Measurements from ENCODE around the gene SNRNP27.

- TF ChIP-seq CTCF (IDR thresholded peaks at IDR 0.05) (no peak), ZFX (IDR thresholded peaks at IDR 0.05; ENCODE audit: borderline replicate concordance) (no peak)
These were observed 40.8 kb downstream of the SNRNP27 start for GRCh38 chr2:69934614-69934908.
